Right lobe of liver (tissue), 6 donors: ENCODE data around the gene TSPO. TPM values are rescaled to one million over a fixed set of nuclear protein-coding genes. Genes with fewer than 3 reads are reported as not detected.
A peak's percentile ranks its signal among the peaks of the same experiment; 100 is the strongest.

Experiments
- ATAC-seq, 4 donors: fragments of 200-7000 bp; cut with Tn5 transposase; one replicate each; pipeline ENCODE4 v1.9.1; 2020; ENCODE audit warnings: mild to moderate bottlenecking in 4 of 4, moderate library complexity in 4 of 4
- DNase-seq, 3 donors: peaks; one replicate each; pipeline ENCODE4 v3.0.0-alpha.2; 2020
- H3K27ac ChIP-seq, 3 donors: fragments of 200-600 bp; one replicate each; pipeline ENCODE4 v1.8.0; 2022
- H3K27me3 ChIP-seq, 2 donors: fragments of 200-600 bp; one replicate each; pipeline ENCODE4 v1.8.0; 2022
- H3K36me3 ChIP-seq, 4 donors: fragments of 200-600 bp; sonication (generic) in 1 of 4; one replicate each; pipeline versions ENCODE4 v1.5.1 to v1.8.0; 2017 to 2022; ENCODE audit warnings: control low read depth in 1 of 4
- H3K4me1 ChIP-seq, 4 donors: fragments of 200-600 bp; sonication (generic) in 1 of 4; one replicate each; pipeline versions ENCODE4 v1.5.1 to v1.8.0; 2017 to 2022; ENCODE audit warnings: control low read depth in 1 of 4
- H3K4me3 ChIP-seq, 3 donors: fragments of 200-600 bp; one replicate each; pipeline ENCODE4 v1.8.0; 2022
- H3K9me3 ChIP-seq, 4 donors: fragments of 200-600 bp; sonication (generic) in 1 of 4; one replicate each; pipeline versions ENCODE4 v1.5.1 to v1.8.0; 2017 to 2022; ENCODE audit warnings: control low read depth in 1 of 4
- CTCF ChIP-seq, 4 donors: fragments of 200-600 bp in 3 of 4; fragments of 450-650 bp in 1 of 4; IDR thresholded peaks; one replicate each; pipeline versions ENCODE4 v1.5.1 to v1.8.0; 2016 to 2022; ENCODE audit warnings: antibody characterized with exemption in 4 of 4, mild to moderate bottlenecking in 2 of 4
- POLR2A ChIP-seq: fragments of 450-650 bp; IDR thresholded peaks from one replicate; pipeline ENCODE4 v1.6.1; 2017; ENCODE audit warnings: antibody characterized with exemption, mild to moderate bottlenecking
- WGBS: methylation state at CpG from one replicate; pipeline ENCODE4 v1.1.6; 2018; ENCODE audit warnings: low coverage, low lambda C conversion rate; ENCODE audit not compliant: insufficient coverage; ENCODE audit errors: missing lambda C conversion rate; 5-methylcytosine and 5-hydroxymethylcytosine counted together
- intact Hi-C, 2 donors: fragments of 100-400 bp; cut with DNase I; formaldehyde crosslinking; loops; one replicate each; pipeline versions ENCODE4 v1.11.2 to v1.14.1; 2022
- total RNA-seq, 6 experiments: library from RNA; depleted of rRNA in 2 of 6; stranded (reverse); fragments of >200 nt in 2 of 6; fragmentation: NEBNext Ultra II Directional in 3 of 6; extraction: Animal tissue kit (Norgen Biotek cat#: 25700) in 3 of 6; gene quantifications; one replicate each; pipeline versions ENCODE4 v1.1.0 to v1.2.4, GENCODE V29; 2016 to 2023
- donor health status: DM: no; HTN: yes; CAD: no.
- donor health status: DM: no; HTN: no; CAD: no.
- donor health status: DM: no; HTN: no; CAD: no.
- donor health status: DM: no; HTN: yes; CAD: no.
- donor health status: DM: no; HTN: yes; CAD: no.

The TSPO gene
- total RNA-seq, 6 experiments from 2014 or later = 18.1 to 198 (median 31.9) TPM

GRCh38 chr22:43152003-43152356 is 621 bp downstream of the TSPO start:
- Histone ChIP-seq H3K4me3 (peak overlapping the region; percentile 61 to 77 (median 74)), H3K9me3 (no peaks in the 10 kb centered on the region), H3K36me3 (no peaks in the 10 kb centered on the region), H3K4me1 (peaks cover 0 to 16% (median 0%) of the 10 kb centered on the region in 4 donors), H3K27ac (peak overlapping the region; percentile 57 to 72 (median 59)), H3K27me3 (no peaks in the 10 kb centered on the region)
- 33% methylated on average over 2 of the region's 18 CpGs for WGBS
- TF ChIP-seq CTCF (IDR thresholded peaks at IDR 0.05) = no peak
- intact Hi-C loops = no loop called here
- DNase-seq (no peak), ATAC-seq (no peak)

- H3K27ac ChIP-seq = peak overlapping the region; percentile 57 to 72 (median 59)
- peak; percentile 24 for TF ChIP-seq POLR2A
- no peak for TF ChIP-seq CTCF (IDR thresholded peaks at IDR 0.05)
- ATAC-seq (peak; percentile 52 to 79 (median 69)), DNase-seq (peak; percentile 71 to 76 (median 76))
- H3K4me1 ChIP-seq = peaks cover 0 to 16% (median 0%) of the 10 kb centered on the region in 4 donors
- peak overlapping the region; percentile 61 to 77 (median 74) for H3K4me3 ChIP-seq
- WGBS = 29% methylated on average over 9 of the region's 22 CpGs
- H3K36me3 ChIP-seq = no peaks in the 10 kb centered on the region
- H3K9me3 ChIP-seq = no peaks in the 10 kb centered on the region
- intact Hi-C loops = no loop called here
- no peaks in the 10 kb centered on the region for H3K27me3 ChIP-seq
These were observed 1.2 kb downstream of the TSPO start for GRCh38 chr22:43152357-43153071.

- ATAC-seq (no peak), DNase-seq (no peak)
- no peaks in the 10 kb centered on the region for H3K27me3 ChIP-seq
- H3K9me3 ChIP-seq = no peaks in the 10 kb centered on the region
- peaks cover 0 to 16% (median 0%) of the 10 kb centered on the region in 4 donors for H3K4me1 ChIP-seq
- no peak for TF ChIP-seq POLR2A
- no peak for TF ChIP-seq CTCF (IDR thresholded peaks at IDR 0.05)
- H3K27ac ChIP-seq = no peak overlapping the region
- H3K36me3 ChIP-seq = no peaks in the 10 kb centered on the region
- 51% methylated on average over 8 of the region's 9 CpGs for WGBS
- no peak overlapping the region for H3K4me3 ChIP-seq
- intact Hi-C loops = no loop called here
These were observed 2.5 kb downstream of the TSPO start for GRCh38 chr22:43153899-43154298.

- peak in 1 of 3 donors; percentile 60 for DNase-seq
- Histone ChIP-seq H3K4me1 (peaks cover 0 to 16% (median 0%) of the 10 kb centered on the region in 4 donors), H3K27ac (no peak overlapping the region), H3K27me3 (no peaks in the 10 kb centered on the region), H3K4me3 (no peak overlapping the region), H3K9me3 (no peaks in the 10 kb centered on the region), H3K36me3 (no peaks in the 10 kb centered on the region)
- intact Hi-C loops = no loop called here
- TF ChIP-seq CTCF (IDR thresholded peaks at IDR 0.05) (no peak), POLR2A (no peak)
- ATAC-seq = peak in 2 of 4 donors; percentile 3 to 8
- 87% methylated on average over 3 of the region's 27 CpGs for WGBS
These were observed 3.7 kb downstream of the TSPO start for GRCh38 chr22:43154887-43155536.
